ENCODE data around the gene DGKG.

GRCh38 chr3:186121278-186121677 lies 240.8 kb downstream of the DGKG start:
- no peak for TF ChIP-seq CTCF (optimal IDR thresholded peaks at IDR 0.05 in 1 of 3, IDR thresholded peaks at IDR 0.05 in 1 of 3, conservative IDR thresholded peaks at IDR 0.05 in 1 of 3; ENCODE audit: extremely low read depth in 1 of 3, insufficient read depth in 2 of 3, low read length in 3 of 3)
- TF ChIP-seq EZH2 (IDR thresholded peaks at IDR 0.05; ENCODE audit: low read length) = no peak

All from keratinocyte (primary cell).